Measurements from ENCODE around the gene ADAMTS12. TPM values are rescaled to one million over a fixed set of nuclear protein-coding genes. Genes with fewer than 3 reads are reported as not detected.

The ADAMTS12 gene
- polyA plus RNA-seq, 1 donor from 2014 or later: 0.07 TPM

DNA sequence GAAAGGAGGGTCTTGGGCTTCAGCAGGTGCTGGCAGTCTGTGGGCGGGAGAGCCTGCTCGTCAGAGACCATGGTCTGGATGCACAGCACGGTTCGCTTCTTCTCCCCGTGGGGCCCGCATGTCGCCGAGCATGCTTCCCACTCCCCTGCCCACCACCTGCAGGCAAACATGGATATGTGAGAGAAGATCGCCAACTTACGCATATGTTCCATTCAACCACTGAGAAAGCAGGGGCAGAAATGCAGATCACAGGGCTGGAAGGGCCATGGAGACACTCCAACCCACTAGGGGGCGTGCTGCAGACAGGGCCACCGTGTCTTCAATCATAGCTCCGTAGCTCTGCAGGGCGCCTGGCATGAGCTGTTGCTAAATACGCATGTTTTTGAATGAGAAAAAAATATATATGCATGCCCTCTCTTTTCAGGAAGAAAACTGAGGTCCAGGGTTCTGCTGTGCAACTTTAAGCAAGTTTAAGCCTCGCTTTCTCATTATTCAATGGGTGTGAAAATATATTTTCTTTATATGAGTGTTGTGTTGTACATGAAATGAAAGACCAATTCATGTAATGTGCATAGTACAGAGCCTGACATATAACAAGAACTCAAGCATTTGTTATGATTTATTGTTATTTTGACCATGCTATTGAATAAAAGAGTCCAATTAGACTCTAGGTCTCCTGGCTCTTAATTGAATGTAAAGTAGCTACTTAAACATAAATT lies 303.0 kb downstream of the ADAMTS12 start:
- Histone ChIP-seq H3K27ac (ENCODE audit: low read length) (no peak overlapping the region), H4K20me1 (ENCODE audit: insufficient read depth) (no peaks in the 10 kb centered on the region), H3K79me2 (replicated peaks; ENCODE audit: insufficient read depth, low read length) (no peaks in the 10 kb centered on the region), H3K9me2 (ENCODE audit: insufficient read depth, low read length) (no peaks in the 10 kb centered on the region), H3F3A (ENCODE audit: insufficient read depth, low read length, poor library complexity, severe bottlenecking) (no peaks in the 10 kb centered on the region), H3K27me3 (ENCODE audit: insufficient read depth, low read depth, low read length) (no peaks in the 10 kb centered on the region), H3K9ac (ENCODE audit: low read length) (no peak overlapping the region), H3K36me3 (ENCODE audit: insufficient read depth, low read length) (no peaks in the 10 kb centered on the region), H3K4me3 (ENCODE audit: low read length) (no peak overlapping the region), H2AFZ (ENCODE audit: low read depth, low read length) (no peak overlapping the region), H3K9me3 (ENCODE audit: low read length) (no peaks in the 10 kb centered on the region), H3K4me2 (ENCODE audit: low read length) (no peak overlapping the region)
- TF ChIP-seq TAF1 (IDR thresholded peaks at IDR 0.05; ENCODE audit: low read depth) (no peak), SMC3 (conservative IDR thresholded peaks at IDR 0.05; ENCODE audit: poor library complexity) (no peak), RAD21 (conservative IDR thresholded peaks at IDR 0.05) (no peak), POLR2AphosphoS5 (IDR thresholded peaks at IDR 0.05) (no peak), EZH2 (IDR thresholded peaks at IDR 0.05; ENCODE audit: borderline replicate concordance, insufficient read depth, low read length, poor library complexity, severe bottlenecking) (no peak), EP300 (conservative IDR thresholded peaks at IDR 0.05; ENCODE audit: poor library complexity, severe bottlenecking) (no peak), MXI1 (conservative IDR thresholded peaks at IDR 0.05; ENCODE audit: poor library complexity, severe bottlenecking) (no peak)
- TF ChIP-seq, protein P1, sequence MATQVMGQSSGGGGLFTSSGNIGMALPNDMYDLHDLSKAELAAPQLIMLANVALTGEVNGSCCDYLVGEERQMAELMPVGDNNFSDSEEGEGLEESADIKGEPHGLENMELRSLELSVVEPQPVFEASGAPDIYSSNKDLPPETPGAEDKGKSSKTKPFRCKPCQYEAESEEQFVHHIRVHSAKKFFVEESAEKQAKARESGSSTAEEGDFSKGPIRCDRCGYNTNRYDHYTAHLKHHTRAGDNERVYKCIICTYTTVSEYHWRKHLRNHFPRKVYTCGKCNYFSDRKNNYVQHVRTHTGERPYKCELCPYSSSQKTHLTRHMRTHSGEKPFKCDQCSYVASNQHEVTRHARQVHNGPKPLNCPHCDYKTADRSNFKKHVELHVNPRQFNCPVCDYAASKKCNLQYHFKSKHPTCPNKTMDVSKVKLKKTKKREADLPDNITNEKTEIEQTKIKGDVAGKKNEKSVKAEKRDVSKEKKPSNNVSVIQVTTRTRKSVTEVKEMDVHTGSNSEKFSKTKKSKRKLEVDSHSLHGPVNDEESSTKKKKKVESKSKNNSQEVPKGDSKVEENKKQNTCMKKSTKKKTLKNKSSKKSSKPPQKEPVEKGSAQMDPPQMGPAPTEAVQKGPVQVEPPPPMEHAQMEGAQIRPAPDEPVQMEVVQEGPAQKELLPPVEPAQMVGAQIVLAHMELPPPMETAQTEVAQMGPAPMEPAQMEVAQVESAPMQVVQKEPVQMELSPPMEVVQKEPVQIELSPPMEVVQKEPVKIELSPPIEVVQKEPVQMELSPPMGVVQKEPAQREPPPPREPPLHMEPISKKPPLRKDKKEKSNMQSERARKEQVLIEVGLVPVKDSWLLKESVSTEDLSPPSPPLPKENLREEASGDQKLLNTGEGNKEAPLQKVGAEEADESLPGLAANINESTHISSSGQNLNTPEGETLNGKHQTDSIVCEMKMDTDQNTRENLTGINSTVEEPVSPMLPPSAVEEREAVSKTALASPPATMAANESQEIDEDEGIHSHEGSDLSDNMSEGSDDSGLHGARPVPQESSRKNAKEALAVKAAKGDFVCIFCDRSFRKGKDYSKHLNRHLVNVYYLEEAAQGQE (IDR thresholded peaks at IDR 0.05; ENCODE audit: borderline replicate concordance): no peak

DNA sequence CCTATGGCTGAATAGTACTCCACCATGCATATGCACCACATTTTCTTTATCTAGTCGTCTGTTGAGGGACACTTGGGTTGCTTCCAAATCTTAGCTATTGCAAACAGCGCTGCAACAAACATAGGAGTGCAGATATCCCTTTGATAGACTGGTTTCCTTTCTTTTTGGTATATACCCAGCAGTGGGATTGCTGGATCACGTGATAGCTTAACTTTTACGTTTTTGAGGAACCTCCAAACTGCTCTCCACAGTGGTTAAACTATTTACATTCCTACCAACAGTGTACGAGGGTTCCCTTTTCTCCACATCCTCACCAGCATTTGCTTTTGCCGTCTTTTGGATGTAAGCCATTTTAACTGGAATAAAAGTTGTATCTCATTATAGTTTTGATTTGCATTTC lies 308.5 kb downstream of the ADAMTS12 start:
- Histone ChIP-seq H3K27me3 (ENCODE audit: insufficient read depth, low read depth, low read length) (no peaks in the 10 kb centered on the region), H3K9me2 (ENCODE audit: insufficient read depth, low read length) (no peaks in the 10 kb centered on the region), H3F3A (ENCODE audit: insufficient read depth, low read length, poor library complexity, severe bottlenecking) (no peaks in the 10 kb centered on the region), H2AFZ (ENCODE audit: low read depth, low read length) (no peak overlapping the region), H3K36me3 (ENCODE audit: insufficient read depth, low read length) (no peaks in the 10 kb centered on the region), H3K27ac (ENCODE audit: low read length) (no peak overlapping the region), H3K9me3 (ENCODE audit: low read length) (no peaks in the 10 kb centered on the region), H3K4me2 (ENCODE audit: low read length) (no peak overlapping the region), H3K79me2 (replicated peaks; ENCODE audit: insufficient read depth, low read length) (no peaks in the 10 kb centered on the region), H3K4me3 (ENCODE audit: low read length) (no peak overlapping the region), H4K20me1 (ENCODE audit: insufficient read depth) (no peaks in the 10 kb centered on the region), H3K9ac (ENCODE audit: low read length) (no peak overlapping the region)
- TF ChIP-seq, protein P1 (IDR thresholded peaks at IDR 0.05; ENCODE audit: borderline replicate concordance): no peak
- no peak for TF ChIP-seq RAD21 (conservative IDR thresholded peaks at IDR 0.05)
- no peak for TF ChIP-seq EZH2 (IDR thresholded peaks at IDR 0.05; ENCODE audit: borderline replicate concordance, insufficient read depth, low read length, poor library complexity, severe bottlenecking)
- no peak for TF ChIP-seq MXI1 (conservative IDR thresholded peaks at IDR 0.05; ENCODE audit: poor library complexity, severe bottlenecking)
- TF ChIP-seq SMC3 (conservative IDR thresholded peaks at IDR 0.05; ENCODE audit: poor library complexity): no peak
- TF ChIP-seq EP300 (conservative IDR thresholded peaks at IDR 0.05; ENCODE audit: poor library complexity, severe bottlenecking): no peak

Measured in neural cell (in vitro differentiated cells).